ENCODE results near the gene SLC35G4.
"Not testable (repeated sequence)": the region's sequence is repeated elsewhere in the genome, so short reads cannot be mapped to it uniquely, and the experiment has no call there.

SLC35G4 gene

GRCh38 chr18:11609488-11609887 is at the start of gene SLC35G4:
SLC35G4 (plus strand) TSS chr18:11609596; CDS start chr18:11609596, 0 bp downstream.
- DNase-seq (ENCODE audit: low read depth in 2 of 3, low spot score in 1 of 3), result not testable (repeated sequence)

- DNase-seq (ENCODE audit: low read depth in 2 of 3, low spot score in 1 of 3), result no peak
These were observed 48.1 kb upstream of the SLC35G4 start for GRCh38 chr18:11561293-11561692.

GRCh38 chr18:11565716-11566115 is 43.7 kb upstream of the SLC35G4 start:
- no peak for DNase-seq (ENCODE audit: low read depth in 2 of 3, low spot score in 1 of 3)

GRCh38 chr18:11566236-11566965 is 43.0 kb upstream of the SLC35G4 start:
- no peak for DNase-seq (ENCODE audit: low read depth in 2 of 3, low spot score in 1 of 3)

- no peak for DNase-seq (ENCODE audit: low read depth in 2 of 3, low spot score in 1 of 3)
These were observed 42.0 kb upstream of the SLC35G4 start for GRCh38 chr18:11567396-11567795.

- no peak for DNase-seq (ENCODE audit: low read depth in 2 of 3, low spot score in 1 of 3)
These were observed 39.3 kb upstream of the SLC35G4 start for GRCh38 chr18:11570073-11570588.

- DNase-seq (ENCODE audit: low read depth in 2 of 3, low spot score in 1 of 3), result no peak
These were observed 38.5 kb upstream of the SLC35G4 start for GRCh38 chr18:11570769-11571412.

GRCh38 chr18:11572201-11572600 is 37.2 kb upstream of the SLC35G4 start:
- DNase-seq (ENCODE audit: low read depth in 2 of 3, low spot score in 1 of 3), result no peak

GRCh38 chr18:11574545-11574944 is 34.9 kb upstream of the SLC35G4 start:
- DNase-seq (ENCODE audit: low read depth in 2 of 3, low spot score in 1 of 3), result no peak

GRCh38 chr18:11577271-11578112 is 31.9 kb upstream of the SLC35G4 start:
- DNase-seq (ENCODE audit: low read depth in 2 of 3, low spot score in 1 of 3), result no peak

GRCh38 chr18:11578799-11579198 is 30.6 kb upstream of the SLC35G4 start:
- no peak for DNase-seq (ENCODE audit: low read depth in 2 of 3, low spot score in 1 of 3)

- DNase-seq (ENCODE audit: low read depth in 2 of 3, low spot score in 1 of 3), result no peak
These were observed 29.5 kb upstream of the SLC35G4 start for GRCh38 chr18:11579916-11580315.

- no peak for DNase-seq (ENCODE audit: low read depth in 2 of 3, low spot score in 1 of 3)
These were observed 28.1 kb upstream of the SLC35G4 start for GRCh38 chr18:11581286-11581685.

- no peak for DNase-seq (ENCODE audit: low read depth in 2 of 3, low spot score in 1 of 3)
These were observed 23.8 kb upstream of the SLC35G4 start for GRCh38 chr18:11585596-11585995.

- DNase-seq (ENCODE audit: low read depth in 2 of 3, low spot score in 1 of 3), result no peak
These were observed 22.5 kb upstream of the SLC35G4 start for GRCh38 chr18:11586896-11587295.

GRCh38 chr18:11587432-11587831 is 22.0 kb upstream of the SLC35G4 start:
- DNase-seq (ENCODE audit: low read depth in 2 of 3, low spot score in 1 of 3), result no peak

GRCh38 chr18:11587846-11588245 is 21.6 kb upstream of the SLC35G4 start:
- DNase-seq (ENCODE audit: low read depth in 2 of 3, low spot score in 1 of 3), result no peak

GRCh38 chr18:11591957-11592356 is 17.4 kb upstream of the SLC35G4 start:
- no peak for DNase-seq (ENCODE audit: low read depth in 2 of 3, low spot score in 1 of 3)

- DNase-seq (ENCODE audit: low read depth in 2 of 3, low spot score in 1 of 3), result no peak
These were observed 9.1 kb upstream of the SLC35G4 start for GRCh38 chr18:11600321-11600720.

- no peak for DNase-seq (ENCODE audit: low read depth in 2 of 3, low spot score in 1 of 3)
These were observed 1.5 kb upstream of the SLC35G4 start for GRCh38 chr18:11607906-11608305.

- not testable (repeated sequence) for DNase-seq (ENCODE audit: low read depth in 2 of 3, low spot score in 1 of 3)
These were observed 778 bp upstream of the SLC35G4 start for GRCh38 chr18:11608618-11609017.

- not testable (repeated sequence) for DNase-seq (ENCODE audit: low read depth in 2 of 3, low spot score in 1 of 3)
These were observed 3.7 kb downstream of the SLC35G4 start for GRCh38 chr18:11613073-11613472.
